H1 (cell line): ENCODE data around the gene SOX12. TPM values are rescaled to one million over a fixed set of nuclear protein-coding genes. Genes with fewer than 3 reads are reported as not detected.

Experiments
- CTCF ChIA-PET: fragments of 300-600 bp; sonication (Branson Sonifier 250); formaldehyde crosslinking; loops from one replicate; lab custom pipeline; 2021; ENCODE audit not compliant: partially characterized antibody; lab: Charles Lee
- POLR2A ChIA-PET: fragments of 300-600 bp; sonication (Branson Sonifier 250); formaldehyde crosslinking; loops from one replicate; lab custom pipeline; 2021; ENCODE audit warnings: inconsistent platforms; ENCODE audit not compliant: partially characterized antibody; lab: Charles Lee
- DNase-seq, 2 experiments: peaks; one replicate each; pipeline versions ENCODE4 v3.0.0 to v3.0.0-alpha.2; 2010 to 2022; ENCODE audit warnings: low spot score in 2 of 2, low read depth in 1 of 2, mixed read lengths in 1 of 2
- FAIRE-seq: peaks from 2 replicates; lab custom pipeline; 2011; peaks lifted over from hg19 to GRCh38; lab: Jason Lieb, UNC
- H2AFZ ChIP-seq: 2 replicates; pipeline ENCODE4 v1.8.1; 2012; ENCODE audit warnings: low read length, inconsistent platforms
- H2AK5ac ChIP-seq: 2 replicates; pipeline ENCODE4 v1.6.1; 2013; ENCODE audit warnings: low read depth, low read length
- H2BK120ac ChIP-seq: replicated peaks from 2 replicates; pipeline ENCODE3; 2013; ENCODE audit warnings: low read depth, low read length, inconsistent platforms
- H2BK12ac ChIP-seq: 2 replicates; pipeline ENCODE4 v1.6.1; 2013; ENCODE audit warnings: low read depth, low read length
- H2BK15ac ChIP-seq: 2 replicates; pipeline ENCODE4 v1.6.1; 2013; ENCODE audit warnings: low read length
- H2BK20ac ChIP-seq: 2 replicates; pipeline ENCODE4 v1.6.1; 2013; ENCODE audit warnings: low read length
- H2BK5ac ChIP-seq: 2 replicates; pipeline ENCODE4 v1.6.1; 2013; ENCODE audit warnings: low read depth, low read length
- H3K14ac ChIP-seq: 2 replicates; pipeline ENCODE4 v1.6.1; 2013; ENCODE audit warnings: inconsistent platforms; ENCODE audit not compliant: insufficient read length
- H3K18ac ChIP-seq: 2 replicates; pipeline ENCODE4 v1.6.1; 2013; ENCODE audit warnings: low read length; ENCODE audit errors: extremely low read depth
- H3K23ac ChIP-seq: 2 replicates; pipeline ENCODE4 v1.6.1; 2013; ENCODE audit warnings: inconsistent platforms; ENCODE audit not compliant: insufficient read length
- H3K23me2 ChIP-seq: 2 replicates; pipeline ENCODE4 v1.6.1; 2013; ENCODE audit warnings: low read depth, low read length
- H3K27ac ChIP-seq: 2 replicates; pipeline ENCODE4 v1.6.1; 2011; ENCODE audit warnings: low read depth, low read length, inconsistent platforms
- H3K27me3 ChIP-seq, 4 experiments: replicated peaks in 1 of 4; 1 replicate in 1 of 4; 2 replicates in 3 of 4; pipeline versions ENCODE4 v1.6.1 to v1.8.1; 2011 to 2013; ENCODE audit warnings: low read length in 3 of 4, mild to moderate bottlenecking in 3 of 4, inconsistent platforms in 2 of 4, mixed read lengths in 2 of 4, moderate library complexity in 1 of 4; ENCODE audit not compliant: control insufficient read depth in 3 of 4, insufficient read depth in 3 of 4; ENCODE audit errors: extremely low read depth in 1 of 4
- H3K36me3 ChIP-seq, 4 experiments: 2 replicates each; pipeline versions ENCODE4 v1.6.1 to v1.8.1; 2011 to 2013; ENCODE audit warnings: mild to moderate bottlenecking in 4 of 4, low read length in 3 of 4, moderate library complexity in 2 of 4, control low read depth in 1 of 4, inconsistent platforms in 1 of 4; ENCODE audit not compliant: insufficient read depth in 4 of 4, control insufficient read depth in 2 of 4
- H3K4ac ChIP-seq: replicated peaks from 2 replicates; pipeline ENCODE3; 2013; ENCODE audit warnings: low read length, low read depth, mixed read lengths, inconsistent platforms; ENCODE audit not compliant: insufficient read length
- H3K4me1 ChIP-seq, 4 experiments: replicated peaks in 1 of 4; 1 replicate in 1 of 4; 2 replicates in 3 of 4; pipeline versions ENCODE4 v1.6.1 to v1.8.1; 2011 to 2013; ENCODE audit warnings: low read length in 3 of 4, inconsistent platforms in 2 of 4, mixed read lengths in 1 of 4; ENCODE audit not compliant: insufficient read depth in 4 of 4, control insufficient read depth in 3 of 4
- H3K4me2 ChIP-seq, 2 experiments: 2 replicates each; pipeline versions ENCODE4 v1.6.1 to v1.8.1; 2011 to 2013; ENCODE audit warnings: low read depth in 2 of 2, low read length in 2 of 2, control low read depth in 1 of 2, inconsistent platforms in 1 of 2, mild to moderate bottlenecking in 1 of 2; ENCODE audit not compliant: insufficient read depth in 1 of 2
- H3K4me3 ChIP-seq, 4 experiments: fragments of 200-600, 300-600 bp in 1 of 4; sonication (generic), shearing (Covaris generic), sonication (Bioruptor Twin) in 1 of 4; 2 replicates each; pipeline versions ENCODE4 v1.5.1 to v1.8.1; 2011 to 2016; ENCODE audit warnings: low read length in 4 of 4, low read depth in 3 of 4, control low read depth in 2 of 4, inconsistent platforms in 2 of 4, mild to moderate bottlenecking in 2 of 4, mixed read lengths in 1 of 4, moderate library complexity in 1 of 4; ENCODE audit not compliant: insufficient read depth in 2 of 4; ENCODE audit errors: extremely low read depth in 1 of 4
- H3K56ac ChIP-seq: replicated peaks from 2 replicates; pipeline ENCODE3; 2013; ENCODE audit warnings: low read depth, mild to moderate bottlenecking, mixed read lengths, low read length, inconsistent platforms; ENCODE audit not compliant: insufficient read length
- H3K79me1 ChIP-seq: 2 replicates; pipeline ENCODE4 v1.6.1; 2013; ENCODE audit warnings: low read depth, low read length, control low read depth
- H3K79me2 ChIP-seq, 2 experiments: 2 replicates each; pipeline versions ENCODE4 v1.6.1 to v1.8.1; 2012 to 2013; ENCODE audit warnings: low read length in 2 of 2, mild to moderate bottlenecking in 2 of 2, inconsistent platforms in 1 of 2; ENCODE audit not compliant: insufficient read depth in 2 of 2, control insufficient read depth in 1 of 2
- H3K9ac ChIP-seq, 4 experiments: replicated peaks in 1 of 4; 1 replicate in 1 of 4; 2 replicates in 3 of 4; pipeline versions ENCODE4 v1.6.1 to v1.8.1; 2011 to 2013; ENCODE audit warnings: low read depth in 3 of 4, low read length in 3 of 4, control low read depth in 2 of 4, mild to moderate bottlenecking in 2 of 4, moderate library complexity in 2 of 4, inconsistent platforms in 1 of 4; ENCODE audit errors: extremely low read depth in 1 of 4
- H3K9me3 ChIP-seq, 2 experiments: 2 replicates each; pipeline versions ENCODE4 v1.6.1 to v1.8.1; 2012 to 2013; ENCODE audit warnings: mild to moderate bottlenecking in 2 of 2, moderate library complexity in 2 of 2, control low read depth in 1 of 2, inconsistent platforms in 1 of 2, low read depth in 1 of 2, low read length in 1 of 2, mixed read lengths in 1 of 2; ENCODE audit not compliant: insufficient read depth in 2 of 2
- H4K20me1 ChIP-seq, 2 experiments: replicated peaks in 1 of 2; 2 replicates each; pipeline versions ENCODE3 to v1.8.1; 2011 to 2013; ENCODE audit warnings: inconsistent platforms in 2 of 2, low read length in 2 of 2, mild to moderate bottlenecking in 1 of 2; ENCODE audit not compliant: insufficient read depth in 2 of 2, control insufficient read depth in 1 of 2
- H4K5ac ChIP-seq: 2 replicates; pipeline ENCODE4 v1.6.1; 2013; ENCODE audit warnings: low read length, low read depth, mixed read lengths, inconsistent platforms; ENCODE audit not compliant: insufficient read length
- H4K8ac ChIP-seq: 2 replicates; pipeline ENCODE4 v1.8.0; 2013; ENCODE audit warnings: mild to moderate bottlenecking, moderate library complexity, low read length, inconsistent platforms; ENCODE audit not compliant: insufficient read depth; ENCODE audit errors: extremely low read depth
- H4K91ac ChIP-seq: replicated peaks from 2 replicates; pipeline ENCODE3; 2013; ENCODE audit warnings: low read length, mixed read lengths, inconsistent platforms; ENCODE audit not compliant: insufficient read length
- ASH2L ChIP-seq: fragments of 200-600, 300-600 bp; sonication (generic); IDR thresholded peaks from one replicate; pipeline ENCODE4 v1.7.1; 2017; ENCODE audit warnings: low read length
- ATF2 ChIP-seq: IDR thresholded peaks from 2 replicates; pipeline ENCODE4 v1.6.1; 2012; ENCODE audit warnings: low read length, inconsistent platforms
- BCL11A ChIP-seq, 2 experiments: IDR thresholded peaks; one replicate each; pipeline ENCODE4 v1.6.1; 2011; ENCODE audit warnings: low read depth in 2 of 2, low read length in 2 of 2, mild to moderate bottlenecking in 2 of 2
- BRCA1 ChIP-seq: IDR thresholded peaks from 2 replicates; pipeline ENCODE4 v1.6.1; 2012; ENCODE audit warnings: low read depth, low read length, improper control_type of control experiment
- HDAC6 ChIP-seq: IDR thresholded peaks from one replicate; pipeline ENCODE4 v1.7.1; 2012; ENCODE audit warnings: low read depth, mild to moderate bottlenecking, inconsistent platforms, low read length, moderate library complexity
- JUN ChIP-seq: IDR thresholded peaks from 2 replicates; pipeline ENCODE4 v1.6.1; 2011; ENCODE audit warnings: low read depth, mild to moderate bottlenecking, improper control_type of control experiment, low read length
- KDM5A ChIP-seq: fragments of 200-600 bp; IDR thresholded peaks from 2 replicates; pipeline ENCODE4 v1.7.1; 2012; ENCODE audit warnings: mild to moderate bottlenecking, low read length, inconsistent platforms, mixed read lengths
- POU5F1 ChIP-seq: IDR thresholded peaks from 2 replicates; pipeline ENCODE4 v1.6.1; 2011; ENCODE audit warnings: low read depth, mild to moderate bottlenecking, low read length, moderate library complexity
- SAP30 ChIP-seq: fragments of 300-600 bp; sonication (generic); IDR thresholded peaks from 2 replicates; pipeline ENCODE4 v1.7.1; 2012; ENCODE audit warnings: low read length, moderate library complexity, mild to moderate bottlenecking, inconsistent platforms; ENCODE audit not compliant: insufficient read depth, insufficient replicate concordance
- SP4 ChIP-seq: IDR thresholded peaks from 2 replicates; pipeline ENCODE4 v1.6.1; 2012; ENCODE audit warnings: low read length, inconsistent platforms
- SRF ChIP-seq: IDR thresholded peaks from 2 replicates; pipeline ENCODE4 v1.6.1; 2011; ENCODE audit warnings: mild to moderate bottlenecking, low read depth, low read length, moderate library complexity
- TCF12 ChIP-seq: IDR thresholded peaks from 2 replicates; pipeline ENCODE4 v1.6.1; 2011; ENCODE audit warnings: low read depth, mild to moderate bottlenecking, low read length
- ZNF274 ChIP-seq: IDR thresholded peaks from 2 replicates; pipeline ENCODE4 v1.7.0; 2012; ENCODE audit warnings: low read length, borderline replicate concordance; ENCODE audit errors: extremely low read depth
- WGBS, 2 experiments: shearing (Covaris generic) in 1 of 2; methylation state at CpG; one replicate each; pipeline versions ENCODE4 v1.1.6 to v1.1.7; 2013 to 2015; ENCODE audit warnings: low lambda C conversion rate in 2 of 2, mixed read lengths in 2 of 2, inconsistent platforms in 1 of 2, low coverage in 1 of 2, missing lambda C conversion rate in 1 of 2; ENCODE audit not compliant: insufficient replicate concordance in 2 of 2, insufficient coverage in 1 of 2, insufficient read length in 1 of 2; ENCODE audit errors: extremely low coverage in 1 of 2, missing lambda C conversion rate in 1 of 2; 5-methylcytosine and 5-hydroxymethylcytosine counted together
- polyA plus RNA-seq, 7 experiments: library from polyadenylated mRNA; depleted of rRNA in 3 of 7; stranded (reverse) in 5 of 7; unstranded in 2 of 7; fragments of >200 nt in 5 of 7; fragments of 200-250 nt in 2 of 7; gene quantifications; 1 replicate in 5 of 7; 2 replicates in 1 of 7; 4 replicates in 1 of 7; pipeline versions ENCODE4 v1.2.1 to v1.2.3, GENCODE V29; 2011 to 2013; ENCODE audit warnings: missing spikeins in 2 of 7, mixed read lengths in 2 of 7
- total RNA-seq: library from RNA; stranded (reverse); fragmentation: NEBNext Ultra II Directional; extraction: Animal tissue kit (Norgen Biotek cat#: 25700); gene quantifications from 2 replicates; pipeline ENCODE4 v1.2.1, GENCODE V29; 2021

The SOX12 gene
- total and polyA plus RNA-seq, 2 of the 8 experiments (the other 6 are each of a cell fraction or from before 2014, with no cell fraction given) = 6.4 to 63.0 TPM

- H4K5ac ChIP-seq = no peak overlapping the region
- no peak overlapping the region for H3K27ac ChIP-seq
- no peak overlapping the region for H3K4me3 ChIP-seq
- CTCF ChIA-PET = interaction anchor here (2.5 kb wide), 1 partner anchor 55 kb away, joined by 12 read pairs; no protein-coding TSS in a partner anchor
- no peak overlapping the region for H3K23ac ChIP-seq
- H2BK15ac ChIP-seq = no peak overlapping the region
- H3K4me1 ChIP-seq = peaks cover 0 to 4% (median 4%) of the 10 kb centered on the region in 4 experiments; a peak in 4 of 7 replicates
- no peak overlapping the region for H2BK20ac ChIP-seq
- no peak overlapping the region for H3K56ac ChIP-seq
- no peaks in the 10 kb centered on the region for H3K79me2 ChIP-seq
- H3K79me1 ChIP-seq = no peaks in the 10 kb centered on the region; the same call in 1 of the 2 replicates
- 0 out of 7 replicates have a peak, but pooled peaks cover 0 to 2% (median 0%) of the 10 kb centered on the region in 4 experiments for H3K27me3 ChIP-seq
- H4K8ac ChIP-seq = no peak overlapping the region
- POLR2A ChIA-PET = interaction anchor here (0.9 kb wide), 1 partner anchor 55 kb away, joined by 3 read pairs; no protein-coding TSS in a partner anchor
- no peaks in the 10 kb centered on the region; the same call in 1 of the 2 replicates for H3K23me2 ChIP-seq
- no peaks in the 10 kb centered on the region for H3K9me3 ChIP-seq
- no peak overlapping the region for H3K9ac ChIP-seq
- no peak overlapping the region for H3K4me2 ChIP-seq
- H4K20me1 ChIP-seq = peaks cover 2 to 8% of the 10 kb centered on the region in 2 experiments
- no peak overlapping the region for H2BK12ac ChIP-seq
- no peak overlapping the region for H3K18ac ChIP-seq
- 93% methylated on average over 7 of the region's 7 CpGs; no CpG with 5 or more reads in 1 of the 2 experiments for WGBS, 2 experiments
- H4K91ac ChIP-seq = no peak overlapping the region
- peaks cover 8 to 21% (median 13%) of the 10 kb centered on the region in 4 experiments; a peak in 7 of 8 replicates for H3K36me3 ChIP-seq
- H2AFZ ChIP-seq = no peak overlapping the region
- no peak overlapping the region for H3K14ac ChIP-seq
- H2BK120ac ChIP-seq = no peak overlapping the region
- DNase-seq = no peak
- no peak for FAIRE-seq
- H2BK5ac ChIP-seq = no peak overlapping the region
- no peak overlapping the region for H2AK5ac ChIP-seq
- no peak overlapping the region for H3K4ac ChIP-seq
- TF ChIP-seq KDM5A = no peak
- no peak for TF ChIP-seq SAP30
- no peak for TF ChIP-seq SRF
- TF ChIP-seq SP4 = no peak
- no peak for TF ChIP-seq HDAC6
- TF ChIP-seq JUN = no peak
- no peak for TF ChIP-seq BCL11A (IDR thresholded peaks at IDR 0.05; ENCODE audit: low read depth in 2 of 2, low read length in 2 of 2)
- no peak for TF ChIP-seq BRCA1
- no peak for TF ChIP-seq ZNF274
- TF ChIP-seq ASH2L = no peak
- TF ChIP-seq POU5F1 = no peak
- TF ChIP-seq ATF2 = no peak
- no peak for TF ChIP-seq TCF12
Measured at GRCh38 chr20:275791-276190, 49.6 kb upstream of the SOX12 start.
